PFSK-1 (cell line): ENCODE results near the gene TENM3.

ENCODE experiments used
- POLR2AphosphoS5 ChIP-seq: IDR thresholded peaks from 2 replicates; pipeline ENCODE4 v1.6.1; 2012; ENCODE audit warnings: low read depth, mild to moderate bottlenecking, control low read depth, low read length, moderate library complexity
- REST ChIP-seq, 2 experiments: IDR thresholded peaks; 2 replicates each; pipeline versions ENCODE4 v1.6.1 to v1.8.0; 2011 to 2012; ENCODE audit warnings: low read depth in 2 of 2, low read length in 2 of 2, control low read depth in 1 of 2, inconsistent platforms in 1 of 2, mild to moderate bottlenecking in 1 of 2, moderate library complexity in 1 of 2; ENCODE audit not compliant: insufficient read depth in 1 of 2
- TAF1 ChIP-seq: IDR thresholded peaks from 2 replicates; pipeline ENCODE4 v1.6.1; 2012; ENCODE audit warnings: low read length, control low read depth, borderline replicate concordance; ENCODE audit not compliant: insufficient read depth

- TF ChIP-seq POLR2AphosphoS5 = no peak
- no peak for TF ChIP-seq REST (IDR thresholded peaks at IDR 0.05; ENCODE audit: insufficient read depth in 1 of 2, low read depth in 2 of 2, low read length in 2 of 2)
- no peak for TF ChIP-seq TAF1
Observed at GRCh38 chr4:182496408-182496807, 253.2 kb downstream of the TENM3 start.
